Muscle of leg (tissue), 11 donors: ENCODE measurements around the gene MBNL1. TPM values are rescaled to one million over a fixed set of nuclear protein-coding genes. Genes with fewer than 3 reads are reported as not detected.

Experiments used
- DNase-seq: peaks from one replicate; pipeline ENCODE4 v3.0.0; 2013
- H3K27ac ChIP-seq: one replicate; pipeline ENCODE4 v1.5.1; 2013; ENCODE audit warnings: mild to moderate bottlenecking, low read length, control low read depth
- H3K27me3 ChIP-seq: one replicate; pipeline ENCODE4 v1.6.1; 2013; ENCODE audit warnings: low read length; ENCODE audit not compliant: control insufficient read depth, insufficient read depth
- H3K36me3 ChIP-seq: one replicate; pipeline ENCODE4 v1.6.1; 2013; ENCODE audit warnings: low read length; ENCODE audit not compliant: control insufficient read depth, insufficient read depth
- H3K4me1 ChIP-seq: one replicate; pipeline ENCODE4 v1.6.1; 2013; ENCODE audit warnings: low read length; ENCODE audit not compliant: control insufficient read depth, insufficient read depth
- H3K4me3 ChIP-seq: one replicate; pipeline ENCODE4 v1.5.1; 2013; ENCODE audit warnings: low read length, control low read depth
- H3K9me3 ChIP-seq: replicated peaks from 2 replicates; pipeline ENCODE4 v1.6.1; 2013; ENCODE audit warnings: low read depth, low read length; ENCODE audit not compliant: control insufficient read depth
- WGBS: methylation state at CpG from one replicate; pipeline ENCODE4 v1.1.5; 2013; ENCODE audit warnings: missing lambda C conversion rate; ENCODE audit not compliant: insufficient coverage; 5-methylcytosine and 5-hydroxymethylcytosine counted together
- polyA plus RNA-seq, 8 donors: library from polyadenylated mRNA; unstranded; fragments of 120-200 nt; gene quantifications; one replicate each; pipeline versions ENCODE4 v1.2.1 to v1.2.3, GENCODE V29; 2013; ENCODE audit warnings: inconsistent platforms in 1 of 8, low replicate concordance in 1 of 8; ENCODE audit not compliant: insufficient read length in 8 of 8, insufficient read depth in 1 of 8
- total RNA-seq: library from RNA; stranded (reverse); fragments of 120-200 nt; gene quantifications from one replicate; pipeline ENCODE4 v1.2.4, GENCODE V29; 2013

MBNL1 gene
- total and polyA plus RNA-seq, 9 donors, result 37.6 to 87.4 (median 51.5) TPM

- no peak for DNase-seq
- H3K4me1 ChIP-seq, result no peaks in the 10 kb centered on the region
- 56% methylated on average over 1 of the region's 3 CpGs for WGBS
- no peaks in the 10 kb centered on the region for H3K9me3 ChIP-seq
- H3K27ac ChIP-seq, result no peak overlapping the region
- H3K36me3 ChIP-seq, result no peaks in the 10 kb centered on the region
- H3K4me3 ChIP-seq, result no peak overlapping the region
- H3K27me3 ChIP-seq, result no peaks in the 10 kb centered on the region
Measured at GRCh38 chr3:152260026-152260425, 8.7 kb upstream of the MBNL1 start.

GRCh38 chr3:152260529-152260928 lies 8.2 kb upstream of the MBNL1 start:
- no CpG with 5 or more reads among the region's 1 CpG for WGBS
- DNase-seq, result no peak
- Histone ChIP-seq H3K9me3 (no peaks in the 10 kb centered on the region), H3K27ac (no peak overlapping the region), H3K36me3 (no peaks in the 10 kb centered on the region), H3K27me3 (no peaks in the 10 kb centered on the region), H3K4me3 (no peak overlapping the region), H3K4me1 (no peaks in the 10 kb centered on the region)

- WGBS, result 40% methylated on average over 1 of the region's 3 CpGs
- no peaks in the 10 kb centered on the region for H3K9me3 ChIP-seq
- peaks cover 1% of the 10 kb centered on the region for H3K4me1 ChIP-seq
- H3K27me3 ChIP-seq, result no peaks in the 10 kb centered on the region
- no peak overlapping the region for H3K4me3 ChIP-seq
- no peaks in the 10 kb centered on the region for H3K36me3 ChIP-seq
- DNase-seq, result no peak
- H3K27ac ChIP-seq, result no peak overlapping the region
Measured at GRCh38 chr3:152261329-152261728, 7.4 kb upstream of the MBNL1 start.

GRCh38 chr3:152263711-152264110 lies 5.0 kb upstream of the MBNL1 start:
- H3K4me1 ChIP-seq, result peaks cover 19% of the 10 kb centered on the region
- no peak overlapping the region for H3K4me3 ChIP-seq
- DNase-seq, result no peak
- H3K27ac ChIP-seq, result no peak overlapping the region
- no peaks in the 10 kb centered on the region for H3K27me3 ChIP-seq
- 100% methylated on average over 1 of the region's 2 CpGs for WGBS
- no peaks in the 10 kb centered on the region for H3K36me3 ChIP-seq
- no peaks in the 10 kb centered on the region for H3K9me3 ChIP-seq

- H3K36me3 ChIP-seq, result no peaks in the 10 kb centered on the region
- peaks cover 19% of the 10 kb centered on the region for H3K4me1 ChIP-seq
- no peaks in the 10 kb centered on the region for H3K9me3 ChIP-seq
- no peak overlapping the region for H3K27ac ChIP-seq
- H3K27me3 ChIP-seq, result no peaks in the 10 kb centered on the region
- H3K4me3 ChIP-seq, result no peak overlapping the region
- DNase-seq, result peak; percentile 36
Measured at GRCh38 chr3:152264378-152264777, 4.4 kb upstream of the MBNL1 start.

GRCh38 chr3:152266221-152266995 lies 2.3 kb upstream of the MBNL1 start:
- Histone ChIP-seq H3K27me3 (no peaks in the 10 kb centered on the region), H3K4me1 (peaks cover 19% of the 10 kb centered on the region), H3K36me3 (no peaks in the 10 kb centered on the region), H3K4me3 (no peak overlapping the region), H3K9me3 (no peaks in the 10 kb centered on the region), H3K27ac (peak overlapping the region; percentile 98)
- peak; percentile 91 for DNase-seq
- 60% methylated on average over 3 of the region's 3 CpGs for WGBS

- Histone ChIP-seq H3K27me3 (no peaks in the 10 kb centered on the region), H3K4me1 (peaks cover 19% of the 10 kb centered on the region), H3K9me3 (no peaks in the 10 kb centered on the region), H3K4me3 (peak overlapping the region; percentile 86), H3K36me3 (no peaks in the 10 kb centered on the region), H3K27ac (peak overlapping the region; percentile 98)
- peak; percentile 68 for DNase-seq
- WGBS, result 3% methylated on average over 10 of the region's 16 CpGs
Measured at GRCh38 chr3:152267831-152268554, 736 bp upstream of the MBNL1 start.

GRCh38 chr3:152269056-152269830 lies 514 bp downstream of the MBNL1 start:
- under 1% methylated on average over 51 of the region's 56 CpGs for WGBS
- H3K9me3 ChIP-seq, result no peaks in the 10 kb centered on the region
- no peaks in the 10 kb centered on the region for H3K36me3 ChIP-seq
- peaks cover 19% of the 10 kb centered on the region for H3K4me1 ChIP-seq
- H3K27me3 ChIP-seq, result no peaks in the 10 kb centered on the region
- DNase-seq, result peak; percentile 94
- H3K27ac ChIP-seq, result peak overlapping the region; percentile 98
- H3K4me3 ChIP-seq, result peak overlapping the region; percentile 86

GRCh38 chr3:152269831-152270734 lies 1.4 kb downstream of the MBNL1 start:
- H3K4me1 ChIP-seq, result peaks cover 19% of the 10 kb centered on the region
- H3K27ac ChIP-seq, result peak overlapping the region; percentile 98
- peak; percentile 89 for DNase-seq
- no peaks in the 10 kb centered on the region for H3K9me3 ChIP-seq
- no peaks in the 10 kb centered on the region for H3K27me3 ChIP-seq
- 0% methylated on average over 1 of the region's 16 CpGs for WGBS
- no peaks in the 10 kb centered on the region for H3K36me3 ChIP-seq
- peak overlapping the region; percentile 86 for H3K4me3 ChIP-seq
